ENCODE results near the gene DRD1. TPM values are rescaled to one million over a fixed set of nuclear protein-coding genes. Genes with fewer than 3 reads are reported as not detected.

The DRD1 gene
- total RNA-seq = not detected

DNA sequence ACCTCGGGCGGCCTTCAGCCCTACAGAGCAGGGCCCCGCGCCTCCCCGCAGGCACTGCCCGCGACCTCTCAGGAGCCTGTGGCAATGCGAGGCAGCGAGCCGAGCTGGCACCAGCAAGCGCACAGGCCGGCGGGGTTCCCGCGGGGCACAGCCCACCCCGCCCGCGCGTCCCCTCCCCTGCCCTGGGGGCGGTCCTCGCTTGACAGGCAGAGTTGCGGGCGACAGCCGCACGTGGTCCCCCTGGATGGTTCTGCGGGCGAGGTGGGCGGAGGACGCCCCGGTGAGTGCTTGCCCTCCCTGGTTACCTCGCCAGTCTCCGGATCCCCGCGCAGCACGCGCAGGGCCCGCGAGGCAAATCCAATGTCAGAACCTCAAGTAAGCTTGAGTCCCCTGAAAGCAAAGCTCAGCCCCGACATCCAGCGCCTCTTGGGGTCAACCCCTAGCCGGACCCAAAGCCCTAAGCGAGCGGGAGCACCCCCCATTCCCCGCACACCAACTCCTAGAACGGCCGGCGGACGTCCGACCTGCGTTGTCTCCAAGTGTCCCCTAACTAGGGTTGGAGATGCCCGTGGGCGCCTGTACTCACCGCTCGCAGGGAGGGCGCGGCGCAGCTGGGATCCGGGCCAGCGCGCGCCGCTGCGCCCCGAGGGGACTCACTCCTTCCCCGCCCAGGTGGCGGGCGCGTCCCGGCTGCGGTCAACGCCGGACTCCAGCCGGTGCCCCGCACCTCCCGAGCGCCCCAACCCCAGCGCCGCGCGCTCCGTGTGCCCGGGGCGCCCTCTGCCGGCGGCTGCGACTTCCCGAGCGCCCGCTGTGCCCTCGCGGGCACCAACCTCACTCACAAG, at the start of gene DRD1:
DRD1 (minus strand) TSS at position 123 of the 845 bp plus-strand sequence. CDS start 1,083 bp downstream, outside the sequence.
- DNase-seq = peak; percentile 75
- Mint-ChIP-seq H3K4me1 (peaks cover 3% of the 10 kb centered on the region), H3K4me3 (peak within 1 kb of the TSS; percentile 64), H3K27me3 (peaks cover 78% of the 10 kb centered on the region), H3K9me3 (no peaks in the 10 kb centered on the region), H3K27ac (no peak within 1 kb of the TSS), H3K36me3 (no peaks in the 10 kb centered on the region)
- POLR2A ChIA-PET = no interaction called here
- peak; percentile 86 for ATAC-seq (ENCODE audit: low read depth)

DNA sequence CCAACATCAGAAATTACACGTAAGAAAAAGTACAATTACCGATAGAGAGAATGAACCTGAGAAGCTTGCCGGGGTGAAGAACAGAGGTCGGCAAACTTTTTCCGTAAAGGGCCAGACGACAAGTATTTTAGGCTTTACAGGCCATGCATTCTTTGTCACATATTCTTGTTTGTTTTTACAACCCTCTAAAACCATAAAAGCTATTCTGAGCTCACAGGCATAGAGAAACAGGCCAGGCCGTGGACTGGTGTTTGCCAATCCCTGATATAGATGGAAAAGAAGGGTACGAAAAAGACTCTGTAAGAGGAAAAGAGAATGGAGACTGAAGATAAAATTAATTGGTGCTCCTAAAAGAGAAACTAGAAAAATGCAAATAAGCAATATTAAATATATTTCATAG, 49.7 kb upstream of the DRD1 start:
- Mint-ChIP-seq H3K27me3 (no peaks in the 10 kb centered on the region), H3K36me3 (peaks cover 47% of the 10 kb centered on the region), H3K9me3 (no peaks in the 10 kb centered on the region), H3K4me3 (no peak overlapping the region), H3K27ac (no peak overlapping the region), H3K4me1 (peaks cover 43% of the 10 kb centered on the region)
- no peak for ATAC-seq (ENCODE audit: low read depth)
- DNase-seq = no peak
- POLR2A ChIA-PET = interaction anchor here (1.1 kb wide), 1 partner anchor 16 kb away, joined by 3 read pairs; the partner anchor contains the start of gene SFXN1

GRCh38 chr5:175493260-175493659, 49.3 kb upstream of the DRD1 start:
- POLR2A ChIA-PET = interaction anchor here (1.1 kb wide), 1 partner anchor 15 kb away, joined by 3 read pairs; the partner anchor contains the start of gene SFXN1
- DNase-seq (no peak), ATAC-seq (ENCODE audit: low read depth) (no peak)
- H3K27me3 Mint-ChIP-seq = no peaks in the 10 kb centered on the region
- H3K27ac Mint-ChIP-seq = no peak overlapping the region
- H3K4me1 Mint-ChIP-seq = peaks cover 48% of the 10 kb centered on the region
- H3K4me3 Mint-ChIP-seq = no peak overlapping the region
- H3K36me3 Mint-ChIP-seq = peaks cover 49% of the 10 kb centered on the region
- no peaks in the 10 kb centered on the region for H3K9me3 Mint-ChIP-seq

DNA sequence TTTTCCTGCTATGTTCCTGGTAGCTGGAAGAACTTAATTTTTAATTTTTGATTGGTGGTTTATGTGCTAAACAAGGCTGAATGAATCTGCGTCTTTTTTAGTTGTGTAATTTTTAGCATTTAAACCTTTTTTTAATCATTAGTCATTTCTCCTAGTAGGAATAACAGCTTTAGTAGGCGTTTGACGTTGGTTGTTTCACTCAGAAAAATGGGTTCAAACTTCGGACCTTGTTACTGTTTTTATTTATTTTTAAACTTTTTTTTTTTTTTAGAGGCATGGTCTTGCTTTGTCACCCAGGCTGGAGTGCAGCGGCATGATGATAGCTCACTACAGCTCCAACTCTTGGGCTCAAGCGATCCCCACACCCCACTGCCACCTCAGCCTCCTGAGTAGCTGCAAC, 47.2 kb upstream of the DRD1 start:
- POLR2A ChIA-PET = no interaction called here
- H3K27ac Mint-ChIP-seq = no peak overlapping the region
- peaks cover 56% of the 10 kb centered on the region for H3K4me1 Mint-ChIP-seq
- ATAC-seq (ENCODE audit: low read depth) (no peak), DNase-seq (no peak)
- H3K27me3 Mint-ChIP-seq = no peaks in the 10 kb centered on the region
- no peak overlapping the region for H3K4me3 Mint-ChIP-seq
- peaks cover 50% of the 10 kb centered on the region for H3K36me3 Mint-ChIP-seq
- H3K9me3 Mint-ChIP-seq = no peaks in the 10 kb centered on the region

- H3K27ac Mint-ChIP-seq = peak overlapping the region; percentile 76
- POLR2A ChIA-PET = interaction anchor here (1.1 to 2.2 kb wide), 2 partner anchors 10 to 12 kb away, joined by 4 to 7 read pairs; partner anchors contain the start of gene SFXN1
- H3K4me3 Mint-ChIP-seq = peak overlapping the region; percentile 23
- ATAC-seq (ENCODE audit: low read depth) (no peak), DNase-seq (no peak)
- H3K9me3 Mint-ChIP-seq = no peaks in the 10 kb centered on the region
- H3K27me3 Mint-ChIP-seq = no peaks in the 10 kb centered on the region
- H3K36me3 Mint-ChIP-seq = peaks cover 56% of the 10 kb centered on the region
- peaks cover 60% of the 10 kb centered on the region for H3K4me1 Mint-ChIP-seq
Measured at GRCh38 chr5:175489693-175490443, 45.9 kb upstream of the DRD1 start.

DNA sequence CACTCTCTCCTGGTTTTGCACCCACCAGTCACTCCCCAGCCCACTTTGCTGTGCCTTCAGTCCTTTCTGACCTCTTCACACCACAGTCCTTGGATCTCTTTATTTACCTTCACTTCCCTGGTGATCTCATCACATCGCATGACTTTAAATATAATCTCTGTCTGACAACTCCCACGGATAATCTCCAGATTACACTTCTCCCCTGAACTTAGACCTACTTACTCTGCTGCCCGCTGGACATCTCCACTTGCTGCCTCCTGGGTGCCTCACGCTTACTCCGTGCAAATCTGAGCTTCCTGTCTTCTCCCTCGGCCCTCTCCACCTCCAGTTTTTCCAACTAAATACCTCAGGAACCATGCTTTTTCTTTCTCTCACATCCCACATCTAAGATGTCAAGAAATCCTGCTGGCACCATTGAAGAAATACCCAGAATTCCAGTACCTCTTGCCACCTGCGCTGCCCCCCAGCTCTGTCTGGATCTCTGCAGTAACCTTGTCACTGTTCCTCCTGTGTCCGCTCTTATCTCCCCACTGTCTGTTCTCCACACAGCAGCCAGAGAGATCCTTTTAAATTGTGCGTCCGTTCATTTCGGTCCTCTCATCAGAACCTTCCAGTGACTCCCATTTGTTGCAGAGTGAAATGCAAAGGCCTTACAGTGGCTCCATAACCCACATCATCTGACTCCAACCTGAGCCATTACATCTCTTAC, 43.7 kb upstream of the DRD1 start:
- Mint-ChIP-seq H3K36me3 (peaks cover 59% of the 10 kb centered on the region), H3K9me3 (no peaks in the 10 kb centered on the region), H3K4me1 (peaks cover 68% of the 10 kb centered on the region), H3K27ac (peak overlapping the region; percentile 26), H3K4me3 (peak overlapping the region; percentile 41), H3K27me3 (no peaks in the 10 kb centered on the region)
- DNase-seq (no peak), ATAC-seq (ENCODE audit: low read depth) (no peak)
- POLR2A ChIA-PET = interaction anchor here (1.2 to 1.3 kb wide), 2 partner anchors 9 to 33 kb away, joined by 3 read pairs; partner anchors contain the start of gene SFXN1

DNA sequence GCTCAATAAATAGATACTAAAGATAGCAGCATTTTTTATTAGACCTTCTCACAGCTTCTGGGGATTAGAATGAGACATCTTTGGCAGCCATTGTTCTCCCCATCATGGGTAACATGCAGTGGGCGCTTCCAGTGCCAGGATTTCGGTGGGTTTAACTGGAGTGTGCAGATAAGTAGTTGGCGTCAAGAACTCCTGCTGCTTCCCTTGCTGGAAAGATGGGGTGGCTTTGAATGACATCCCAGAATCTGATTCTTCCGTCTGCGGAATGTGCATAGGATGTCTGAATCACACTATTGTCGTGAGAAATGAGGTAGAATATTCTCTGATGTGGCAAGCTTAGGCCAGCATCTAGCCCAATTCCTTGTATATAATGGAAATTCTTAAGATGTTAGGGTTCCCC, 41.6 kb upstream of the DRD1 start:
- Mint-ChIP-seq H3K9me3 (no peaks in the 10 kb centered on the region), H3K4me1 (peaks cover 80% of the 10 kb centered on the region), H3K36me3 (peaks cover 62% of the 10 kb centered on the region), H3K4me3 (no peak overlapping the region), H3K27ac (no peak overlapping the region), H3K27me3 (no peaks in the 10 kb centered on the region)
- DNase-seq (no peak), ATAC-seq (ENCODE audit: low read depth) (no peak)
- POLR2A ChIA-PET = no interaction called here

DNA sequence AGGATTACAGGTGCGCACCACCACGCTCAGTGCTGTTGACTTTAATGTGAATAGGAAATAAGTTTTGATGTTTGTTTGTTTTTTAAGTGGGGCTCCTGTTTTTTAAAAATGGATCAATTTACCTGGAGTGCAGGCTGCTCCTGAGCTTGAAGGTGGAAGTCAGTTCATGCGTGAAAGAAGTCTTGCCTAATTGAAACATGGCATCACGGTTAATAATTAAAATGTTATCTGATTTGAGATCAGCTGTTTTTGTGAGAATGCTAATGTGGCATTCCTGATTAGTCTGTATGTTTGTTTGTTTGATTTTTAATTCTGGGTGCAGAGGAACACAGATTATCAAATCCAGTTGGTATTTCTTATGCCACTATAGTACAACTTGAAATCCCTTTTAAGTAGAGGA, 40.8 kb upstream of the DRD1 start:
- Mint-ChIP-seq H3K4me1 (peaks cover 80% of the 10 kb centered on the region), H3K9me3 (no peaks in the 10 kb centered on the region), H3K27me3 (no peaks in the 10 kb centered on the region), H3K27ac (peak overlapping the region; percentile 1), H3K36me3 (peaks cover 66% of the 10 kb centered on the region), H3K4me3 (no peak overlapping the region)
- POLR2A ChIA-PET = no interaction called here
- DNase-seq (no peak), ATAC-seq (ENCODE audit: low read depth) (no peak)

- H3K9me3 Mint-ChIP-seq = no peaks in the 10 kb centered on the region
- POLR2A ChIA-PET = no interaction called here
- no peak for DNase-seq
- H3K4me1 Mint-ChIP-seq = peaks cover 78% of the 10 kb centered on the region
- H3K4me3 Mint-ChIP-seq = peak overlapping the region; percentile 13
- H3K36me3 Mint-ChIP-seq = peaks cover 68% of the 10 kb centered on the region
- H3K27ac Mint-ChIP-seq = no peak overlapping the region
- ATAC-seq (ENCODE audit: low read depth) = no peak
- H3K27me3 Mint-ChIP-seq = no peaks in the 10 kb centered on the region
Measured at GRCh38 chr5:175484322-175484721, 40.3 kb upstream of the DRD1 start.

DNA sequence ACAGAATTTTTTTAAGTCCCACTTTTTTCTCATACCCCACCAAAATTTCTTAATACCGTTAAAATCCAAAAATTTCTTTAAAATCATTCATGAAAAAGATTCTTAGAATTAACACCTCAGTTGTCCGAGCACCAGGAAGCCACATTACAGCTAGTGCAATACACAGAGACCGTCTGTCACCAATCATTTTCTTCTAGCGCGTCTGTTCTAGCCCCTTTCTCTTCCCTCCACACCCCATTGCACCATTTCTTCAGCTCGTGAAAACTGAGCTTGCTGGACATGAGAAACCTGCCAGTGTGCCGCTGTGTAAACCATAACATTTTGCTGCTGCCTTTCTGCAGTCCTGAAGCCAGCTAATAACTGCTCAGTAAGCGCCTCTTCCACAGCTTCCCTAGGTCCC, 39.4 kb upstream of the DRD1 start:
- POLR2A ChIA-PET = no interaction called here
- Mint-ChIP-seq H3K4me3 (peak overlapping the region; percentile 38), H3K9me3 (no peaks in the 10 kb centered on the region), H3K4me1 (peaks cover 69% of the 10 kb centered on the region), H3K27me3 (no peaks in the 10 kb centered on the region), H3K36me3 (peaks cover 61% of the 10 kb centered on the region), H3K27ac (peak overlapping the region; percentile 73)
- ATAC-seq (ENCODE audit: low read depth) (no peak), DNase-seq (no peak)

DNA sequence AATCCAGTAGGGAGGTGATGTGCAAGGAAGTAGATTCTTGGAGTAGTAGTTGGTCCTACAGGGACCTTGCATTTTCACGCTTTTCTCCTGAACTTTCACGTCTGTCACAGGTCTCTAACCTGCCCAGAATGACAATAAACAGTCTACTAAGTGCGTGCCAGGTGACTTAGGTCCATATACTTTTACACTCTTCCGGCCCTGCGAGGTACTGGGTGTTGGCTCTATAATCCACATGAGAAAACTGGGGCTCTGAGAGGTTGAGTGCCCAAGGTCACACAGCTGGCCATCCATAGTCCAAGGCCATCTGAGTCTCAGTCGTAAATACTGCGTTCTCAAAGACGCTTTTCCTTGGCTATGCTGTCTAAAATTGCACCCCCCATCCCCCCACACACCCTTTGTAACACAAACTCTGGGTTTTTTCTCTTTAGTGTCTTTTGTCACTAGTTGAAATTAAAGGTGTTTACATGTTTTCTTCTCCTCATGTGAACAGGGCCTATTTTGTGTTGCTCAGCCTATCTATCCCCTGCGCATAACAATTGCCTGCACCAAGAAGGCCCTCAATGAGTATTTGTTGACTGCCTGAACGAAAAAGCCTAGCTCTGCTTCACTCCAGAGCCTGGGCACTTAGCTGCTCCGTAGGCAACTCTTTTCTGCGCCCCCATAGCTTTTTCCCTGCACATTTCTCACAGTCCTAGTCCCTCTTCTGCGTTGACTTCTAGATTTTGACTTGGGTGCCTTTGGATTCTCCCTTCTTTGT, 35.3 kb upstream of the DRD1 start:
- H3K27ac Mint-ChIP-seq = peak overlapping the region; percentile 93
- H3K36me3 Mint-ChIP-seq = peaks cover 32% of the 10 kb centered on the region
- ATAC-seq (ENCODE audit: low read depth) = no peak
- H3K4me3 Mint-ChIP-seq = peak overlapping the region; percentile 92
- H3K9me3 Mint-ChIP-seq = no peaks in the 10 kb centered on the region
- peaks cover 53% of the 10 kb centered on the region for H3K4me1 Mint-ChIP-seq
- H3K27me3 Mint-ChIP-seq = peaks cover 8% of the 10 kb centered on the region
- DNase-seq = no peak
- POLR2A ChIA-PET = interaction anchor here (1.3 to 1.9 kb wide), 8 partner anchors 10 to 179 kb away, joined by 3 to 16 read pairs (median 5); no protein-coding TSS in a partner anchor

GRCh38 chr5:175478384-175479124, 34.6 kb upstream of the DRD1 start, which contains the start of gene SFXN1:
Gene SFXN1 (plus strand): TSS chr5:175478560. CDS start chr5:175492104, 13,544 bp downstream.
- POLR2A ChIA-PET = interaction anchor here (0.6 to 1.7 kb wide), 17 partner anchors 9 to 884 kb away, joined by 3 to 19 read pairs (median 3); no protein-coding TSS in a partner anchor
- Mint-ChIP-seq H3K4me3 (peak within 1 kb of the TSS; percentile 92), H3K4me1 (peaks cover 45% of the 10 kb centered on the region), H3K36me3 (peaks cover 26% of the 10 kb centered on the region), H3K27ac (peak within 1 kb of the TSS; percentile 93), H3K27me3 (peaks cover 15% of the 10 kb centered on the region), H3K9me3 (no peaks in the 10 kb centered on the region)
- DNase-seq (peak; percentile 94), ATAC-seq (ENCODE audit: low read depth) (peak; percentile 75)

Data from activated naive CD8-positive, alpha-beta T cell treated with anti-CD3 and anti-CD28 coated beads, Interleukin-2, amount 10 ng/mL, durations not matched to agents 7 days and 5 days (primary cell).